ENCODE results near the gene COG7. TPM values are rescaled to one million over a fixed set of nuclear protein-coding genes. Genes with fewer than 3 reads are reported as not detected.

Gene COG7
- polyA plus RNA-seq, 1 of the 3 experiments (the other 2 are of a cell fraction): 33.0 TPM

- WGBS (ENCODE audit: low lambda C conversion rate): 24% methylated on average over 5 of the region's 5 CpGs
- Histone ChIP-seq H3K4me1 (ENCODE audit: control insufficient read depth in 1 of 2, insufficient read depth in 2 of 2, low read depth in 1 of 2, low read length in 1 of 2) (no peaks in the 10 kb centered on the region), H3K9ac (no peak overlapping the region), H3F3A (replicated peaks; ENCODE audit: insufficient read depth) (no peaks in the 10 kb centered on the region), H3K4me3 (ENCODE audit: low read depth in 2 of 2, low read length in 1 of 2) (no peak overlapping the region), H3K79me2 (ENCODE audit: insufficient read depth) (no peaks in the 10 kb centered on the region), H3K36me3 (replicated peaks in 1 of 2; ENCODE audit: control insufficient read depth in 1 of 2, insufficient read depth in 2 of 2, low read length in 1 of 2) (no peaks in the 10 kb centered on the region), H4K20me1 (ENCODE audit: insufficient read depth) (no peaks in the 10 kb centered on the region), H3K9me3 (no peaks in the 10 kb centered on the region), H2AFZ (ENCODE audit: low read depth) (no peak overlapping the region), H3K9me2 (no peaks in the 10 kb centered on the region), H3K27ac (ENCODE audit: low read depth in 2 of 2, low read length in 1 of 2) (no peak overlapping the region), H3K4me2 (no peak overlapping the region), H3K27me3 (ENCODE audit: insufficient read depth) (no peaks in the 10 kb centered on the region)
- DNase-seq: no peak
- TF ChIP-seq RFX5 (IDR thresholded peaks at IDR 0.05; ENCODE audit: low read length): no peak
- no peak for TF ChIP-seq TCF12 (IDR thresholded peaks at IDR 0.05)
- ChIA-PET POLR2A (no interaction called here), CTCF (no interaction called here)
These were observed 101.6 kb downstream of the COG7 start for GRCh38 chr16:23351360-23351759.

GRCh38 chr16:23348579-23349469 is 104.2 kb downstream of the COG7 start:
- POLR2A ChIA-PET: no interaction called here

More at GRCh38 chr16:23348579-23349469, 104.2 kb downstream of the COG7 start:
- H2AFZ ChIP-seq (ENCODE audit: low read depth): no peak overlapping the region
- H3K4me3 ChIP-seq (ENCODE audit: low read depth in 2 of 2, low read length in 1 of 2): no peak overlapping the region
- no peak for DNase-seq
- H3K79me2 ChIP-seq (ENCODE audit: insufficient read depth): no peaks in the 10 kb centered on the region
- WGBS (ENCODE audit: low lambda C conversion rate): 42% methylated on average over 7 of the region's 18 CpGs
- no peak overlapping the region for H3K9ac ChIP-seq
- TF ChIP-seq SMC3 (IDR thresholded peaks at IDR 0.05; ENCODE audit: low read depth, low read length) (no peak), EZH2phosphoT487 (IDR thresholded peaks at IDR 0.05; ENCODE audit: borderline replicate concordance, low read depth) (no peak), FOXJ3 (CRISPR knock-in tag; IDR thresholded peaks at IDR 0.05) (no peak), RFX5 (IDR thresholded peaks at IDR 0.05; ENCODE audit: low read length) (no peak), REST (IDR thresholded peaks at IDR 0.05; ENCODE audit: low read depth, low read length) (no peak), TCF12 (IDR thresholded peaks at IDR 0.05) (no peak), CTCF (IDR thresholded peaks at IDR 0.05) (peak; percentile 11; the same call in 1 of the 2 replicates), GABPA (IDR thresholded peaks at IDR 0.05; ENCODE audit: low read depth) (no peak)
- no peaks in the 10 kb centered on the region for H3K27me3 ChIP-seq (ENCODE audit: insufficient read depth)
- H3K9me2 ChIP-seq: no peaks in the 10 kb centered on the region
- no peaks in the 10 kb centered on the region for H3K36me3 ChIP-seq (replicated peaks in 1 of 2; ENCODE audit: control insufficient read depth in 1 of 2, insufficient read depth in 2 of 2, low read length in 1 of 2)
- H3K27ac ChIP-seq (ENCODE audit: low read depth in 2 of 2, low read length in 1 of 2): no peak overlapping the region
- H4K20me1 ChIP-seq (ENCODE audit: insufficient read depth): no peaks in the 10 kb centered on the region
- no peak overlapping the region for H3K4me2 ChIP-seq
- H3F3A ChIP-seq (replicated peaks; ENCODE audit: insufficient read depth): no peaks in the 10 kb centered on the region
- H3K9me3 ChIP-seq: no peaks in the 10 kb centered on the region
- CTCF ChIA-PET: no interaction called here
- no peaks in the 10 kb centered on the region for H3K4me1 ChIP-seq (ENCODE audit: control insufficient read depth in 1 of 2, insufficient read depth in 2 of 2, low read depth in 1 of 2, low read length in 1 of 2)
